Measurements from ENCODE around the gene NLRP5.
A peak's percentile ranks its signal among the peaks of the same experiment; 100 is the strongest.

NLRP5 gene

DNA sequence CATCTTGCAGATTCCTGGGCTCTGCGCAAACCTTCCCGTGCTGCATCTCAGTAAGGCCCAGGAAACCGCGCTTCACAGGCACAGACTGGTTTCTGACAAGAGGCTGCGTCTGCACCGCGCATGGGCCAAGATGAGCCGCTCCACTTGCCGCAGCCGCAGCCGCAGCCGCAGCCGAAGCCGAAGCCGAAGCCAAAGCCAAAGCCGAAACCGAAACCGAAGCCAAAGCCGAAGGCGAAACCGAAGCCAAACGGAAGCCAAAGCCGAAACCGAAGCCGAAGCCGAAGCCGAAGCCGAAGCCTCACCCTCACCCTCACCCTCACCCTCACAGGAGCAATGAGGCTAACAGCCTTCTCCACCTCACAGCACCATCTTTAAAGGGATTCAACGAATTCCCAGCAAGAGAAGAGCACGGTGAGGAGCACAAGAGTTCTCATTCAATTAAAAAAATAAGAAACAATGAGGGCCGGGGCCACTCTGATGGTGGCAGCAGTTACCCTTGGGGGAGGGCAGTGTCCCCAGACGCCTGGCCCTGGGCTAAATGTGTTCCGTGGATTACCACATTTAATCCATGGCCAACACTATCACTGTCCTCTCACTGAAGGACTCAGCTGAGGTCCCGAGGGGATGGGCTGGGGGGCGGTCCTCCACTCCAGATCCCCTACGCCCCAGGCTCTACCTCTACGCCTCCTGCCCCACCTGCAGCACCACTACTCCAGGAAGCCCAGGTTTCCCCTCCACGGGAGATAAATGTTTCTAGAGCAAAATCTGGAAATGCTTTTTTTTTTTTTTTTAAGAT is 105.4 kb downstream of the NLRP5 start:
- H3K4me3 ChIP-seq (ENCODE audit: low read depth, low read length): no peak overlapping the region
- DNase-seq (ENCODE audit: low read depth): peak; percentile 42
- TF ChIP-seq MYC (IDR thresholded peaks at IDR 0.05; ENCODE audit: low read depth, low read length) (no peak), POLR2A (IDR thresholded peaks at IDR 0.05; ENCODE audit: extremely low read depth, insufficient read length) (no peak)
- TF ChIP-seq, protein P1, sequence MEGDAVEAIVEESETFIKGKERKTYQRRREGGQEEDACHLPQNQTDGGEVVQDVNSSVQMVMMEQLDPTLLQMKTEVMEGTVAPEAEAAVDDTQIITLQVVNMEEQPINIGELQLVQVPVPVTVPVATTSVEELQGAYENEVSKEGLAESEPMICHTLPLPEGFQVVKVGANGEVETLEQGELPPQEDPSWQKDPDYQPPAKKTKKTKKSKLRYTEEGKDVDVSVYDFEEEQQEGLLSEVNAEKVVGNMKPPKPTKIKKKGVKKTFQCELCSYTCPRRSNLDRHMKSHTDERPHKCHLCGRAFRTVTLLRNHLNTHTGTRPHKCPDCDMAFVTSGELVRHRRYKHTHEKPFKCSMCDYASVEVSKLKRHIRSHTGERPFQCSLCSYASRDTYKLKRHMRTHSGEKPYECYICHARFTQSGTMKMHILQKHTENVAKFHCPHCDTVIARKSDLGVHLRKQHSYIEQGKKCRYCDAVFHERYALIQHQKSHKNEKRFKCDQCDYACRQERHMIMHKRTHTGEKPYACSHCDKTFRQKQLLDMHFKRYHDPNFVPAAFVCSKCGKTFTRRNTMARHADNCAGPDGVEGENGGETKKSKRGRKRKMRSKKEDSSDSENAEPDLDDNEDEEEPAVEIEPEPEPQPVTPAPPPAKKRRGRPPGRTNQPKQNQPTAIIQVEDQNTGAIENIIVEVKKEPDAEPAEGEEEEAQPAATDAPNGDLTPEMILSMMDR (IDR thresholded peaks at IDR 0.05; ENCODE audit: low read depth, low read length): no peak
- TF ChIP-seq, protein P2, sequence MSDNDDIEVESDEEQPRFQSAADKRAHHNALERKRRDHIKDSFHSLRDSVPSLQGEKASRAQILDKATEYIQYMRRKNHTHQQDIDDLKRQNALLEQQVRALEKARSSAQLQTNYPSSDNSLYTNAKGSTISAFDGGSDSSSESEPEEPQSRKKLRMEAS (IDR thresholded peaks at IDR 0.05; ENCODE audit: low read depth, low read length): no peak

DNA sequence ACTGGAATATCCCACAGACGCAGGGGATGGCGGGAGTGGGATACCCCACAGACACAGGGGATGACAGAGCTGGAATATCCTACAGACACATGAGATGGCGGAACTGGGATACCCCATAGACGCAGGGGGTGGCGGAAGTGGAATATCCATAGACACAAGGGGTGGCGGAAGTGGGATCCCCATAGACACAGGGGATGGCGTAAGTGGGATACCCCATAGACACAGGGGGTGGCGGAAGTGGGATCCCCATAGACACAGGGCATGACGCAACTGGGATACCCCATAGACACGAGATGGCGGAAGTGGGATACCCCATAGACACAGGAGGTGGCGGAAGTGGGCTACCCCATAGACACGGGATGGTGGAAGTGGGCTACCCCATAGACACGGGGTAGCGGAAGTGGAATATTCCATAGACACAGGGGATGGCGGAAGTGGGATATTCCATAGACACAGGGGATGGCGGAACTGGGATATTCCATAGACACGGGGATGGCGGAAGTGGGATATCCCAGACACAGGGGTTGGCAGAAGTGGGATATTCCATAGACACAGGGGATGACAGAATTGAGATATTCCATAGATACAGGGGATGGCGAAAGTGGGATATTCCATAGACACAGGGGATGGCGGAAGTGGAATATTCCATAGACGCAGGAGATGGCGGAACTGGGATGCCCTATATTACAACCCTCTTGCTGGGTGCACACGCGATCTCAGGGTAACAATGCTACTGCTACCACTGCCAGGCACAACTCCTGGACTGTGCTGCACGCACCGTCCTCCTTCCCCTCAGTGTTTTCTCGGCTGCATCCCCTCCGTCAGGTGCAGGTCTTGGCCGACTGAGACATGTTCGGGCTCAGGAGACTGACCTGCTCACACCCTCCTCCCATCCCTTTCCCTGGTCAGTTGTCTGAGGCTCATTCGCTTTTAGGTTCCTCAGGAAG is 106.4 kb downstream of the NLRP5 start:
- TF ChIP-seq MYC (IDR thresholded peaks at IDR 0.05; ENCODE audit: low read depth, low read length) (no peak), POLR2A (IDR thresholded peaks at IDR 0.05; ENCODE audit: extremely low read depth, insufficient read length) (no peak)
- TF ChIP-seq, protein P2 (IDR thresholded peaks at IDR 0.05; ENCODE audit: low read depth, low read length): no peak
- TF ChIP-seq, protein P1 (IDR thresholded peaks at IDR 0.05; ENCODE audit: low read depth, low read length): no peak
- no peak overlapping the region for H3K4me3 ChIP-seq (ENCODE audit: low read depth, low read length)
- DNase-seq (ENCODE audit: low read depth): no peak

GRCh38 chr19:56094449-56094848 is 107.9 kb downstream of the NLRP5 start:
- no peak for DNase-seq (ENCODE audit: low read depth)
- TF ChIP-seq, protein P2 (IDR thresholded peaks at IDR 0.05; ENCODE audit: low read depth, low read length): no peak
- TF ChIP-seq, protein P1 (IDR thresholded peaks at IDR 0.05; ENCODE audit: low read depth, low read length): no peak
- TF ChIP-seq MYC (IDR thresholded peaks at IDR 0.05; ENCODE audit: low read depth, low read length): no peak
- no peak overlapping the region for H3K4me3 ChIP-seq (ENCODE audit: low read depth, low read length)

DNA sequence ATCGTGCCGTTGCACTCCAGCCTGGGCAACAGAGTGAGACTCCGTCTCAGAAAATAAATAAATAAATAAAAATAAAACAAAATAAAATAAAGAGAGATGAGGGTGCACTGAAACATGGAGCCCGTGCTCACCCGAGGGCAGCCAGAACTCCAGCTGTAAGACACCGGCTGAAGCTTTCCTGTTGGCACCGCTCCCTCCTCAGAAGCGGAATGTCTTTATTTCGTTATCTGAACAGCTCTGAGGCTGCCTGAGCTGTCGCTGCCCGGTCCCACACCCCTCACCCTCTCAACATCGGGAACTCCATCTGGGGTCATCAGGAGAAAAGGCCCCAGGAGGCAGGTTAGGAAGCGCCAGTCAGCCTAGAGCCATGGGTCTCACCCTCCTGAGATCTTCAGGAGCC is 110.1 kb downstream of the NLRP5 start:
- H3K4me3 ChIP-seq (ENCODE audit: low read depth, low read length): no peak overlapping the region
- TF ChIP-seq, protein P2 (IDR thresholded peaks at IDR 0.05; ENCODE audit: low read depth, low read length): no peak
- TF ChIP-seq, protein P1 (IDR thresholded peaks at IDR 0.05; ENCODE audit: low read depth, low read length): no peak
- TF ChIP-seq MYC (IDR thresholded peaks at IDR 0.05; ENCODE audit: low read depth, low read length) (no peak), POLR2A (IDR thresholded peaks at IDR 0.05; ENCODE audit: extremely low read depth, insufficient read length) (no peak)
- no peak for DNase-seq (ENCODE audit: low read depth)

DNA sequence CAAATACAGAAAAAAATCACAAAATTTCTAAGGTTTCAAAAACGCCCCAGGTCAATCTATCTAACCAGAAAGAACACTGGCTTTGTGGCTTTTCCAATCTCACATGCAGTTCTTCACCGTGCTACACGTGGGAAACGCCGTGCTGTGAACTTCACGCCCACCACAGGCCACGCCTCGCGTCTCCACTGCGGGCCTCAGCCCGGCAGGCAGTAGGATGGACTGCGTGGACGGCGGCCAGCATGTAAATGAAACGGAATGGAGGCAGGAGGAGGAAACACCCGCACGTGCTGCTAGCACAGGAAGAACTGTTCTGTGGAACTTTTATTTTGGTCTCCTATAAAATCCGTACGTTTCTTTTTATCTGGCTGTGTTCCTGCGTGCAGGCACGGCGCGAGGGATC is 110.7 kb downstream of the NLRP5 start:
- H3K4me3 ChIP-seq (ENCODE audit: low read depth, low read length): no peak overlapping the region
- TF ChIP-seq, protein P1 (IDR thresholded peaks at IDR 0.05; ENCODE audit: low read depth, low read length): no peak
- TF ChIP-seq POLR2A (IDR thresholded peaks at IDR 0.05; ENCODE audit: extremely low read depth, insufficient read length): no peak
- no peak for TF ChIP-seq MYC (IDR thresholded peaks at IDR 0.05; ENCODE audit: low read depth, low read length)
- TF ChIP-seq, protein P2 (IDR thresholded peaks at IDR 0.05; ENCODE audit: low read depth, low read length): no peak
- no peak for DNase-seq (ENCODE audit: low read depth)

Data from NB4 (cell line).